Suprapubic skin (tissue), 4 donors: ENCODE results near the gene SDSL. TPM values are rescaled to one million over a fixed set of nuclear protein-coding genes. Genes with fewer than 3 reads are reported as not detected.

Experiments
- DNase-seq, 2 donors: peaks; one replicate each; pipeline ENCODE4 v3.0.0-alpha.2; 2019; ENCODE audit warnings: low spot score in 2 of 2
- H3K27ac ChIP-seq: fragments of 200-600 bp; sonication (generic); one replicate; pipeline ENCODE4 v1.5.1; 2019
- H3K27me3 ChIP-seq: fragments of 200-600 bp; sonication (generic); one replicate; pipeline ENCODE4 v1.5.1; 2019
- H3K36me3 ChIP-seq: fragments of 200-600 bp; sonication (generic); one replicate; pipeline ENCODE4 v1.5.1; 2019
- H3K4me1 ChIP-seq: fragments of 200-600 bp; sonication (generic); one replicate; pipeline ENCODE4 v1.5.1; 2019
- H3K4me3 ChIP-seq: fragments of 200-600 bp; sonication (generic); one replicate; pipeline ENCODE4 v1.5.1; 2019; ENCODE audit warnings: mild to moderate bottlenecking
- H3K9me3 ChIP-seq: fragments of 200-600 bp; sonication (generic); one replicate; pipeline ENCODE4 v1.5.1; 2019
- CTCF ChIP-seq, 2 donors: fragments of 200-600 bp in 1 of 2; fragments of 450-650 bp in 1 of 2; sonication (generic) in 1 of 2; IDR thresholded peaks; one replicate each; pipeline ENCODE4 v1.5.1; 2016 to 2019; ENCODE audit warnings: antibody characterized with exemption in 2 of 2, mild to moderate bottlenecking in 1 of 2, moderate library complexity in 1 of 2
- EP300 ChIP-seq: sonication (generic); formaldehyde crosslinking; IDR thresholded peaks from one replicate; pipeline ENCODE4 v1.6.1; 2017; ENCODE audit warnings: antibody characterized with exemption
- POLR2A ChIP-seq, 2 donors: fragments of 450-650 bp; IDR thresholded peaks; one replicate each; pipeline ENCODE4 v1.6.1; 2017; ENCODE audit warnings: antibody characterized with exemption in 2 of 2, mild to moderate bottlenecking in 2 of 2, moderate library complexity in 2 of 2
- POLR2AphosphoS5 ChIP-seq, 3 donors: sonication (generic); formaldehyde crosslinking; IDR thresholded peaks; one replicate each; pipeline ENCODE4 v1.6.1; 2017; ENCODE audit warnings: antibody characterized with exemption in 3 of 3
- WGBS: methylation state at CpG from one replicate; pipeline ENCODE4 v1.1.5; 2018; 5-methylcytosine and 5-hydroxymethylcytosine counted together
- total RNA-seq, 4 donors: library from RNA; depleted of rRNA; stranded (reverse); fragments of >200 nt; gene quantifications; one replicate each; pipeline ENCODE4 v1.1.0, GENCODE V29; 2016

Gene SDSL
- total RNA-seq, 4 donors from 2014 or later: 0.56 to 2.2 (median 1.2) TPM; not detected in 1

GRCh38 chr12:113401066-113402000 is 20.8 kb upstream of the SDSL start:
- H3K36me3 ChIP-seq: no peaks in the 10 kb centered on the region
- WGBS: 79% methylated on average over 11 of the region's 13 CpGs
- no peaks in the 10 kb centered on the region for H3K9me3 ChIP-seq
- peaks cover 23% of the 10 kb centered on the region for H3K27me3 ChIP-seq
- H3K4me3 ChIP-seq: no peak overlapping the region
- H3K4me1 ChIP-seq: peaks cover 6% of the 10 kb centered on the region
- no peak for TF ChIP-seq POLR2A (IDR thresholded peaks at IDR 0.05)
- no peak for TF ChIP-seq EP300
- TF ChIP-seq CTCF (IDR thresholded peaks at IDR 0.05): no peak
- TF ChIP-seq POLR2AphosphoS5 (IDR thresholded peaks at IDR 0.05): no peak
- no peak for DNase-seq
- no peak overlapping the region for H3K27ac ChIP-seq

GRCh38 chr12:113402586-113403260 is 19.5 kb upstream of the SDSL start:
- Histone ChIP-seq H3K4me3 (no peak overlapping the region), H3K9me3 (no peaks in the 10 kb centered on the region), H3K27me3 (peaks cover 16% of the 10 kb centered on the region), H3K4me1 (peaks cover 6% of the 10 kb centered on the region), H3K27ac (no peak overlapping the region), H3K36me3 (no peaks in the 10 kb centered on the region)
- DNase-seq: no peak
- WGBS: 89% methylated on average over 15 of the region's 23 CpGs
- no peak for TF ChIP-seq POLR2AphosphoS5 (IDR thresholded peaks at IDR 0.05)
- no peak for TF ChIP-seq EP300
- no peak for TF ChIP-seq CTCF (IDR thresholded peaks at IDR 0.05)
- no peak for TF ChIP-seq POLR2A (IDR thresholded peaks at IDR 0.05)

- no peak for DNase-seq
- Histone ChIP-seq H3K27ac (no peak within 1 kb of the TSS), H3K4me1 (peaks cover 6% of the 10 kb centered on the region), H3K9me3 (no peaks in the 10 kb centered on the region), H3K4me3 (peak within 1 kb of the TSS; percentile 1), H3K36me3 (no peaks in the 10 kb centered on the region), H3K27me3 (peaks cover 12% of the 10 kb centered on the region)
- WGBS: 41% methylated on average over 14 of the region's 14 CpGs
- TF ChIP-seq POLR2AphosphoS5 (IDR thresholded peaks at IDR 0.05) (no peak), POLR2A (IDR thresholded peaks at IDR 0.05) (no peak), EP300 (no peak), CTCF (IDR thresholded peaks at IDR 0.05) (no peak)
Measured at GRCh38 chr12:113403435-113404415, 18.5 kb upstream of the SDSL start, which contains the start of gene SDS. Gene SDS (minus strand): TSS chr12:113403887. CDS start chr12:113399708, 4,179 bp downstream.

- peaks cover 2% of the 10 kb centered on the region for H3K27me3 ChIP-seq
- no peaks in the 10 kb centered on the region for H3K9me3 ChIP-seq
- H3K4me3 ChIP-seq: no peak overlapping the region
- WGBS: 79% methylated on average over 3 of the region's 3 CpGs
- TF ChIP-seq EP300 (no peak), POLR2A (IDR thresholded peaks at IDR 0.05) (no peak), POLR2AphosphoS5 (IDR thresholded peaks at IDR 0.05) (no peak), CTCF (IDR thresholded peaks at IDR 0.05) (no peak)
- H3K4me1 ChIP-seq: peaks cover 6% of the 10 kb centered on the region
- no peak overlapping the region for H3K27ac ChIP-seq
- H3K36me3 ChIP-seq: no peaks in the 10 kb centered on the region
- no peak for DNase-seq
Measured at GRCh38 chr12:113405694-113406093, 16.5 kb upstream of the SDSL start.
